HUES48 (cell line): ENCODE data around the gene PRKCH.

Experiments used
- H3K27ac ChIP-seq: one replicate; pipeline ENCODE4 v1.7.0; 2013; ENCODE audit warnings: low read depth, low read length, inconsistent platforms
- H3K27me3 ChIP-seq: 2 replicates; pipeline ENCODE4 v1.6.1; 2013; ENCODE audit warnings: mild to moderate bottlenecking, low read length; ENCODE audit not compliant: control insufficient read depth, insufficient read depth
- H3K36me3 ChIP-seq: 2 replicates; pipeline ENCODE4 v1.6.1; 2013; ENCODE audit warnings: low read length; ENCODE audit not compliant: control insufficient read depth, insufficient read depth
- H3K4me1 ChIP-seq: 2 replicates; pipeline ENCODE4 v1.6.1; 2013; ENCODE audit warnings: mild to moderate bottlenecking, low read length; ENCODE audit not compliant: control insufficient read depth, insufficient read depth
- H3K4me3 ChIP-seq: 2 replicates; pipeline ENCODE4 v1.5.1; 2013; ENCODE audit warnings: mild to moderate bottlenecking, low read depth, low read length
- H3K9ac ChIP-seq: 2 replicates; pipeline ENCODE4 v1.6.1; 2013; ENCODE audit warnings: mild to moderate bottlenecking, low read depth, low read length, moderate library complexity
- H3K9me3 ChIP-seq: 2 replicates; pipeline ENCODE4 v1.6.1; 2013; ENCODE audit warnings: low read length; ENCODE audit not compliant: control insufficient read depth, insufficient read depth

PRKCH gene

DNA sequence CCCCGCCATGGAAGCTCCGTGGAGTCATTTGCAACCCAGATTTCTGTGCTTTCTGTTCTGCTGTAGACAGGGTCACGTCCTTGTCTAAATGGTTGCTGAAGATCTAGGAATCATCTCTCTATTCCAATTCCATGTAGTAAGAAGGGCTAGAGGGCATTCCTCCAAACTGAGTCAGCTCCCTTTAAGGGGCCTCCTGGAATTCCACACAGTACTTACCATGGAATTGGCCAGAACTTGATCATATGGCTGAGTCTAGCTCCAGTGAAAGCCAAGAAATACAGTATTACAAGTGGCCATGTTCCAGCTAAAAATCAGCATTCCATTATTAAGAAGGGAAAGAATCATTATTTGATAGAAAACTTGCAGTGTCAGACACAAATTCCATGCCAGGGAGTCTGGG lies 171.9 kb downstream of the PRKCH start:
- peaks cover 1% of the 10 kb centered on the region; the same call in 1 of the 2 replicates for H3K4me1 ChIP-seq
- no peak overlapping the region for H3K27ac ChIP-seq
- no peak overlapping the region for H3K9ac ChIP-seq
- no peak overlapping the region for H3K4me3 ChIP-seq
- no peaks in the 10 kb centered on the region for H3K9me3 ChIP-seq
- no peaks in the 10 kb centered on the region for H3K27me3 ChIP-seq
- no peaks in the 10 kb centered on the region for H3K36me3 ChIP-seq

DNA sequence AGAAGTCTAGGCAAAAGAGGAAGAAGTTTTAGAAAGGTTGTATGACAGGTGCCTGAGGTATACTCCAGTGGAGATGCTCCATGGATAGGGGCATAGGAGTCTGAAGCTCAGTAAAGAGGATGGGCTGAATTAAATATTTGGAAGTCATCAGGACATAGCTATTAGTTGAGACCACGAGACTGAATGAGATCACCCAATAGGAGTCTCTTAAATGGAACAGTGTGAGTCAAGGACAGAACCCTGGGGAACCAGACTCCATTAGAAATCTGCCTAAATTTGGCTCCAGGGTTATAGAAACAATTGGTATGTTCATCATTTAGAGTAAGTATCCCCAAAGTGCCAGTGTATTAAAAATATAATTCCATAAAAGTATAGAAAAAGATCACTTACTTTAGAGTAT lies 172.6 kb downstream of the PRKCH start:
- no peaks in the 10 kb centered on the region for H3K27me3 ChIP-seq
- H3K4me1 ChIP-seq: peaks cover 9% of the 10 kb centered on the region
- H3K36me3 ChIP-seq: no peaks in the 10 kb centered on the region
- H3K4me3 ChIP-seq: no peak overlapping the region
- no peak overlapping the region for H3K9ac ChIP-seq
- no peak overlapping the region for H3K27ac ChIP-seq
- no peaks in the 10 kb centered on the region for H3K9me3 ChIP-seq

DNA sequence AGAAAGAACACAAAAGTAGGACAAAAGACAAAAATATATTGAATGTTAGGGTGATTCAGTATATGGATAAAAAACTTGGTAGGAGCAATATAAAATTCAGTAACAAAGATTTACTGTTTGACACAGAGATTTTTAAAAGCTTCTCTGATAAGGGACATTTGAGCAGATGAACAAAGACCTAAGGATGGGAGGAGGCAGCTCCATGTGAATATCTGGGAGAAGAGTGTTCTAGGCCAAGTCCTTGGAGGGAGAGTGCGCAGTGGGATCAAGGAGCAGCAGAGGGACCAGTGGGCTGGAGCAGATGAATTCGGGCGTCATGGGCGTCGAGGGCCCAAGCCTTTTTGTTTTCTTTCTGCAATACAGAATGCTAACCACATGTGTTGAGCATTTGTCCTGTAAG lies 174.4 kb downstream of the PRKCH start:
- Histone ChIP-seq H3K36me3 (no peaks in the 10 kb centered on the region), H3K27me3 (no peaks in the 10 kb centered on the region), H3K9me3 (no peaks in the 10 kb centered on the region), H3K4me3 (no peak overlapping the region), H3K27ac (no peak overlapping the region), H3K4me1 (peaks cover 20% of the 10 kb centered on the region), H3K9ac (no peak overlapping the region)

GRCh38 chr14:61498303-61498702 lies 176.9 kb downstream of the PRKCH start:
- Histone ChIP-seq H3K36me3 (no peaks in the 10 kb centered on the region), H3K9ac (no peak overlapping the region), H3K27ac (peak overlapping the region; percentile 31), H3K27me3 (no peaks in the 10 kb centered on the region), H3K4me1 (peaks cover 45% of the 10 kb centered on the region), H3K9me3 (no peaks in the 10 kb centered on the region), H3K4me3 (no peak overlapping the region)

GRCh38 chr14:61498811-61499210 lies 177.4 kb downstream of the PRKCH start:
- Histone ChIP-seq H3K4me1 (peaks cover 50% of the 10 kb centered on the region), H3K4me3 (no peak overlapping the region), H3K36me3 (no peaks in the 10 kb centered on the region), H3K9me3 (no peaks in the 10 kb centered on the region), H3K27me3 (no peaks in the 10 kb centered on the region), H3K9ac (no peak overlapping the region), H3K27ac (peak overlapping the region; percentile 31)

DNA sequence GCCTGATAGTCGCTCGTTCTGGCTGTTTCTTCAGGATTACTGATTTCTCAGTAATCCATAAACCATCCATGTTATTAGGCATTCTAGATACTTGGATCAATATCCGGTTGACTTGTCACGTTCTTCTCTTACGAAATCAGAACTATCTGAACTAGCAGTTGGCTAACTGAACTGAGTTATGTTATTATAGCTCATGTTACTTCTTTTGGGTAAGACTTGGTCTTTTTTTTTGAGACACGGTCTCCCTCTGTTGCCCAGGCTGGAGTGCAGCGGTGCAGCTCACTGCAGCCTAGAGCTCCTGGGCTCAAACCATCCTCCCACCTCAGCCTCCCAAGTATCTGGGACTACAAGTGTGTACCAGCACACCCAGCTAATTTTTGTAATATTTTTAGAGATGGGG lies 178.6 kb downstream of the PRKCH start:
- H3K36me3 ChIP-seq: no peaks in the 10 kb centered on the region

DNA sequence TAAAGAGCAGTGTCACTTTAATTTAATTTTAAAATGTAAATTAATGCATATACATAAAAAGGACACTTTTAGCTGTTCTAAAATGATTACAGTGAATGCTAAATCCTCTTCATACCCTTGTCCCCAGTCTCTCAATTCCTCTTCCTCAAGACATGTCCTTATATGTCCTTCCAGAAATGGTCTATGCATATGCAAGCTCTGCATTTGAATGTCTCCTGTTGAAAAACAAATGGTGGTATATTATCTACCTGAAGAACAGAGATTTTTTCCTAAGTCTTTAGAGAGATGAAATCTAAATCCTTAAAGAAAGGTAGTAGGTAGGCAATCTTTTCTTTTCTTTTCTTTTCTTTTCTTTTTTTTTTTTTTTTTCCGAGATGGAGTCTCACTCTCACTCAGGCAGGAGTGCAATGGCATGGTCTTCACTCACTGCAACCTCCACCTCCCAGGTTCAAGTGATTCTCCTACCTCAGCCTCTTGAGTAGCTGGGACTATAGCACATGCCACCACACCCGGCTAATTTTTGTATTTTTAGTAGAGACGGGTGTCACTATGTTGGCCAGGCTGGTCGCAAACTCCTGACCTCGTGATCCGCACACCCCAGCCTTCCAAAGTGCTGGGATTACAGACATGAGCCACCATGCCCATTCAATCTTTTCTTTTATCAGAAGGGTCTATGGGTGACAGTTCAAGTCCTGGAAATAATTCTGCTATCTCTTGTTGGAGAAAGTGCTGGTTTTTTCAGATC lies 180.5 kb downstream of the PRKCH start:
- no peak overlapping the region; the same call in 1 of the 2 replicates for H3K4me3 ChIP-seq
- no peaks in the 10 kb centered on the region for H3K36me3 ChIP-seq
- H3K9me3 ChIP-seq: no peaks in the 10 kb centered on the region
- no peaks in the 10 kb centered on the region for H3K27me3 ChIP-seq
- peak overlapping the region; percentile 92 for H3K27ac ChIP-seq
- peaks cover 62% of the 10 kb centered on the region for H3K4me1 ChIP-seq
- peak overlapping the region; percentile 40 for H3K9ac ChIP-seq

More for the DNA sequence above, 178.6 kb downstream of the PRKCH start:
- Histone ChIP-seq H3K27me3 (no peaks in the 10 kb centered on the region), H3K9me3 (no peaks in the 10 kb centered on the region), H3K27ac (no peak overlapping the region), H3K4me1 (peaks cover 50% of the 10 kb centered on the region), H3K9ac (no peak overlapping the region), H3K4me3 (no peak overlapping the region)

- H3K27ac ChIP-seq: peak overlapping the region; percentile 92
- H3K9me3 ChIP-seq: no peaks in the 10 kb centered on the region
- H3K4me1 ChIP-seq: peaks cover 62% of the 10 kb centered on the region
- no peaks in the 10 kb centered on the region for H3K27me3 ChIP-seq
- H3K4me3 ChIP-seq: no peak overlapping the region
- no peaks in the 10 kb centered on the region for H3K36me3 ChIP-seq
- H3K9ac ChIP-seq: peak overlapping the region; percentile 40; the same call in 1 of the 2 replicates
These were observed 181.2 kb downstream of the PRKCH start for GRCh38 chr14:61502459-61503093.

DNA sequence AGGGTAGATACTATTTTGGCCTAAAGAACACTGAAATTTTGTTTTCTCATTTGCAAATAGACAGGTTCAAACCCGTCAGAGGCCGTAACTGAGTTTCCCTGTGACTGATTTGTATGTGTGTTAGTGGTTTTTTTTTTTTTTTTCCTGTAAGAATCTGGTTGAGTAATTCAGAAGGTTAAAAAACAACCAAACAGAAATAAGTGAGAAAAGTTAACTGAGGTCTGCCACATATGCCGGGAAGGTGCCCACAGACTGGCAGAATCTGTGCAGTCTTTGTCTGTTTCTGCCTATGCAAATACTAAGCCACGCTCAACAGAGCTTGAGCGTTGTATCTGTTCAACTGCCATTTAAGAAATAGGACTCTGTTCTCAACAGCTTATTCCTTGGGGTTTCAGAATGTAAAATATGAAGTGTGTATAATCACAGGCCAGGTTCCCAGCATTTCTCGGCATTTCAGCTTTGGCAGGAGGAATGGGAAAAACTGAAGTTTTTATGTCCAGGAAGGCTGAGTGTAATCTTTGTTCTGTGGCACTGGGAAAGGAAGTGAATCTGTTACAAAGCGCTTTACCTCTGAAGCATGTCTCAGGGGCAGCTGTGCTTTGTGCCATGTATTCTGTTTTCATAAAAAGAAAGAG lies 181.9 kb downstream of the PRKCH start:
- H3K27me3 ChIP-seq: no peaks in the 10 kb centered on the region
- H3K4me1 ChIP-seq: peaks cover 61% of the 10 kb centered on the region
- H3K4me3 ChIP-seq: no peak overlapping the region
- peak overlapping the region; percentile 92 for H3K27ac ChIP-seq
- H3K9me3 ChIP-seq: no peaks in the 10 kb centered on the region
- peak overlapping the region; percentile 21; the same call in 1 of the 2 replicates for H3K9ac ChIP-seq
- no peaks in the 10 kb centered on the region for H3K36me3 ChIP-seq

GRCh38 chr14:61504901-61505300 lies 183.5 kb downstream of the PRKCH start:
- peaks cover 48% of the 10 kb centered on the region for H3K4me1 ChIP-seq
- no peaks in the 10 kb centered on the region for H3K36me3 ChIP-seq
- no peaks in the 10 kb centered on the region for H3K9me3 ChIP-seq

More at GRCh38 chr14:61504901-61505300, 183.5 kb downstream of the PRKCH start:
- H3K4me3 ChIP-seq: no peak overlapping the region
- no peak overlapping the region for H3K9ac ChIP-seq
- no peak overlapping the region for H3K27ac ChIP-seq
- no peaks in the 10 kb centered on the region for H3K27me3 ChIP-seq
